ENCODE measurements around the gene HPN.
A peak's percentile ranks its signal among the peaks of the same experiment; 100 is the strongest.
"Not testable (repeated sequence)": the region's sequence is repeated elsewhere in the genome, so short reads cannot be mapped to it uniquely, and the experiment has no call there.

Gene HPN

DNA sequence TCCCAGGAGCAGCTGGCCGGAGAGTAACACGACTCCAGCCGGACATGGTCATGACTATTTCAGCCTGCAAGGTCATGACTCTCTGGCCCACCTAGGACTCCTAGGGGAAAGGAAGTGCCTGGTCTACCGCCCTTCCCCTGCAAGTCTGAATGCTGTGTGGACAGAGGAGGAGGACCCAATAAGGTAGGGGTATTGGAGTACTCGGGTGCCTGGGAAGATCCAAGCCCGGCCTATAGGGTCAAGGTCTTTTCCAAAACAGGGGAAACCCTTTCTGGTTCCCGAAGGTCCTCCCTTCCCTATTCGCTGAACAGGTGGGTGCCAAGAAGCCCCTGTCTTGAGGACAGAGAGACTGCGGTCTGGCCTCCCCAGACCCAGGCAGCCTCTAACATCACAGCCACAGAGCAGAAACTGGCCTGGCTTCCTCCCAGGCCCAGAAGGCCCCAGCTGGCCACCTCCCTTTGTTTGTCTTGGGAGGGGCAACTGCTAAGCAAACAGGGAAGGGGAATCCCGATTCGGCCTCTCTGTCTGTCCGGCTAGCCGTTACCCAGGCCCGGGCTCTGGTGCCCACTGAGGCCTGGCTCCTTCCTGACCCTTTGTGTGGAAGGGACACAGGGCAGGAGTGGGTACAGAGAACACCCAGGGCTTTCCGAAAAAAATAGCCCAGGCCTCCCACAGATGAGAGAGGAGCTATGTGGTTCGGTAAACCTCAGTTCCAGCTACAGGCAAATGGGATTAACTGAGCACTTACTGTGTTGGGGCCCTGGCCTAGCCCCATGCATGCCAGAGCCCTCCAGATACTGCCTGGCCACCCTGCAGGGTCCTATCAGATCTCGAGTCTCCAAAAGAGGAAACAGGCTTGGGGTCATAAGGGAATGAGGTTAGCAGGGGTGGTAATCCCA is 46.6 kb upstream of the HPN start:
- Histone ChIP-seq H4K20me1 (ENCODE audit: insufficient read depth, low read length, poor library complexity, severe bottlenecking) (no peaks in the 10 kb centered on the region), H3K4me2 (ENCODE audit: low read depth, low read length, poor library complexity, severe bottlenecking) (no peak overlapping the region), H3K27me3 (ENCODE audit: insufficient read depth, low read length, poor library complexity, severe bottlenecking) (no peaks in the 10 kb centered on the region), H3K4me3 (ENCODE audit: low read length, poor library complexity, severe bottlenecking) (no peak overlapping the region), H3K4me1 (ENCODE audit: insufficient read depth, low read length, poor library complexity, severe bottlenecking) (peaks cover 20% of the 10 kb centered on the region), H2AFZ (ENCODE audit: low read length) (no peak overlapping the region), H3K36me3 (ENCODE audit: insufficient read depth, low read length) (no peaks in the 10 kb centered on the region), H3F3A (ENCODE audit: low read depth) (no peaks in the 10 kb centered on the region), H3K79me2 (ENCODE audit: insufficient read depth, low read length) (peaks cover 9% of the 10 kb centered on the region; the same call in 1 of the 2 replicates), H3K9me3 (ENCODE audit: insufficient read depth, low read depth, low read length) (no peaks in the 10 kb centered on the region), H3K9me2 (replicated peaks; ENCODE audit: low read depth, low read length) (no peaks in the 10 kb centered on the region), H3K9ac (ENCODE audit: low read depth, low read length, poor library complexity, severe bottlenecking) (no peak overlapping the region)
- TF ChIP-seq, protein P1, sequence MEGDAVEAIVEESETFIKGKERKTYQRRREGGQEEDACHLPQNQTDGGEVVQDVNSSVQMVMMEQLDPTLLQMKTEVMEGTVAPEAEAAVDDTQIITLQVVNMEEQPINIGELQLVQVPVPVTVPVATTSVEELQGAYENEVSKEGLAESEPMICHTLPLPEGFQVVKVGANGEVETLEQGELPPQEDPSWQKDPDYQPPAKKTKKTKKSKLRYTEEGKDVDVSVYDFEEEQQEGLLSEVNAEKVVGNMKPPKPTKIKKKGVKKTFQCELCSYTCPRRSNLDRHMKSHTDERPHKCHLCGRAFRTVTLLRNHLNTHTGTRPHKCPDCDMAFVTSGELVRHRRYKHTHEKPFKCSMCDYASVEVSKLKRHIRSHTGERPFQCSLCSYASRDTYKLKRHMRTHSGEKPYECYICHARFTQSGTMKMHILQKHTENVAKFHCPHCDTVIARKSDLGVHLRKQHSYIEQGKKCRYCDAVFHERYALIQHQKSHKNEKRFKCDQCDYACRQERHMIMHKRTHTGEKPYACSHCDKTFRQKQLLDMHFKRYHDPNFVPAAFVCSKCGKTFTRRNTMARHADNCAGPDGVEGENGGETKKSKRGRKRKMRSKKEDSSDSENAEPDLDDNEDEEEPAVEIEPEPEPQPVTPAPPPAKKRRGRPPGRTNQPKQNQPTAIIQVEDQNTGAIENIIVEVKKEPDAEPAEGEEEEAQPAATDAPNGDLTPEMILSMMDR (conservative IDR thresholded peaks at IDR 0.05; ENCODE audit: low read length): no peak

DNA sequence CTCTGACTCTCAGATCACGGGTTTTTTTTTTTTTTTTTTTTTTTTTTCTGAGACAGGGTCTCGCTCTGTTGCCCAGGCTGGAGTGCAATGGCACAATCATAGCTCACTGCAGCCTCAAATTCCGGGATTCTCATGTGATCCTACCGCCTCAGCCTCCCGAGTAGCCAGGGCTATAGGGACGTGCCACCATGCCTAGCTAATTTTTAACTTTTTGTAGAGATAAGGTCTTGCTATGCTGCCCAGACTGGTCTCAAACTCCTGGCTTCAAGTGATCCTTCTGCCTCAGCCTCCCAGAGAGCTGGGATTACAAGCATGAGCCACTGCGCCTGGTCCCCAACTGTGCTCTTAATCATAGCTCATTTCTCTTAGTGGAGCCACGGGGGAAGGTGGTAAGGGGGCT is 46.0 kb upstream of the HPN start:
- Histone ChIP-seq H3K4me2 (ENCODE audit: low read depth, low read length, poor library complexity, severe bottlenecking) (no peak overlapping the region), H3F3A (ENCODE audit: low read depth) (no peaks in the 10 kb centered on the region), H3K36me3 (ENCODE audit: insufficient read depth, low read length) (no peaks in the 10 kb centered on the region), H3K4me3 (ENCODE audit: low read length, poor library complexity, severe bottlenecking) (no peak overlapping the region), H2AFZ (ENCODE audit: low read length) (no peak overlapping the region), H3K9me3 (ENCODE audit: insufficient read depth, low read depth, low read length) (no peaks in the 10 kb centered on the region), H3K27me3 (ENCODE audit: insufficient read depth, low read length, poor library complexity, severe bottlenecking) (no peaks in the 10 kb centered on the region), H3K79me2 (ENCODE audit: insufficient read depth, low read length) (peaks cover 12% of the 10 kb centered on the region; the same call in 1 of the 2 replicates), H3K9me2 (replicated peaks; ENCODE audit: low read depth, low read length) (no peaks in the 10 kb centered on the region), H3K4me1 (ENCODE audit: insufficient read depth, low read length, poor library complexity, severe bottlenecking) (peaks cover 21% of the 10 kb centered on the region), H3K9ac (ENCODE audit: low read depth, low read length, poor library complexity, severe bottlenecking) (no peak overlapping the region), H4K20me1 (ENCODE audit: insufficient read depth, low read length, poor library complexity, severe bottlenecking) (peaks cover under 1% of the 10 kb centered on the region)
- TF ChIP-seq, protein P1 (conservative IDR thresholded peaks at IDR 0.05; ENCODE audit: low read length): no peak
- TF ChIP-seq EZH2phosphoT487 (IDR thresholded peaks at IDR 0.05; ENCODE audit: borderline replicate concordance): no peak

DNA sequence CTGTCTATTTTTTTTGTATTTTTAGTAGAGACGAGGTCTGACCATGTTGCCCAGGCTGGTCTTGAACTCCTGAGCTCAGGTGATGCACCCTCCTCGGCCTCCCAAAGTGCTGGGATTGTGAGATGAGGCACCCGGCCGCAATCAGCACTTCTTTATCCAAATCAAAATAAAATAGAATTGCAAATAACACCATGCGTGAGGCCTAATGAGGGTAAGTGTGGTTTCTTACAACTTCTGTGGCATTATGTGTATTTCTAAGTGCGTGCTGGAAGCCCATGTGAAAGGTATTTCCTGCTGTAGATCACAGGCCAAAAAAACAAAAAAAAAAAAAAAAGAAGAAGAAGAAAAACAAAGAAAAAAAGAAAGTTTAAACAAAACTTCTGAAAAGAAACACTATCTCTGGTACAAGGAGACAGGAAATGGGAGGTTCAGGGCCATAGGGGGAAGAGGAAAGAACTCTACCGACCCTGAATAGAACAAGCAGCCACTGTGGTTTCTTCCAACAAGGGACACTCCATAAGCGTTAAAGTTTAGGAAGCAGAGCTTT is 44.4 kb upstream of the HPN start:
- no peaks in the 10 kb centered on the region for H3K9me2 ChIP-seq (replicated peaks; ENCODE audit: low read depth, low read length)
- peaks cover 26% of the 10 kb centered on the region for H3K4me1 ChIP-seq (ENCODE audit: insufficient read depth, low read length, poor library complexity, severe bottlenecking)
- TF ChIP-seq, protein P1 (conservative IDR thresholded peaks at IDR 0.05; ENCODE audit: low read length): no peak
- no peak for TF ChIP-seq EZH2phosphoT487 (IDR thresholded peaks at IDR 0.05; ENCODE audit: borderline replicate concordance)
- H3K9ac ChIP-seq (ENCODE audit: low read depth, low read length, poor library complexity, severe bottlenecking): peak overlapping the region; percentile 17
- H3K79me2 ChIP-seq (ENCODE audit: insufficient read depth, low read length): peaks cover 28% of the 10 kb centered on the region
- H4K20me1 ChIP-seq (ENCODE audit: insufficient read depth, low read length, poor library complexity, severe bottlenecking): peaks cover 16% of the 10 kb centered on the region
- H3K27me3 ChIP-seq (ENCODE audit: insufficient read depth, low read length, poor library complexity, severe bottlenecking): no peaks in the 10 kb centered on the region
- peak overlapping the region; percentile 11 for H3K4me3 ChIP-seq (ENCODE audit: low read length, poor library complexity, severe bottlenecking)
- H3F3A ChIP-seq (ENCODE audit: low read depth): 0 out of 2 replicates have a peak, but pooled peaks cover 6% of the 10 kb centered on the region
- no peaks in the 10 kb centered on the region for H3K36me3 ChIP-seq (ENCODE audit: insufficient read depth, low read length)
- peak overlapping the region; percentile 30 for H3K4me2 ChIP-seq (ENCODE audit: low read depth, low read length, poor library complexity, severe bottlenecking)
- H2AFZ ChIP-seq (ENCODE audit: low read length): peak overlapping the region; percentile 84
- no peaks in the 10 kb centered on the region for H3K9me3 ChIP-seq (ENCODE audit: insufficient read depth, low read depth, low read length)

DNA sequence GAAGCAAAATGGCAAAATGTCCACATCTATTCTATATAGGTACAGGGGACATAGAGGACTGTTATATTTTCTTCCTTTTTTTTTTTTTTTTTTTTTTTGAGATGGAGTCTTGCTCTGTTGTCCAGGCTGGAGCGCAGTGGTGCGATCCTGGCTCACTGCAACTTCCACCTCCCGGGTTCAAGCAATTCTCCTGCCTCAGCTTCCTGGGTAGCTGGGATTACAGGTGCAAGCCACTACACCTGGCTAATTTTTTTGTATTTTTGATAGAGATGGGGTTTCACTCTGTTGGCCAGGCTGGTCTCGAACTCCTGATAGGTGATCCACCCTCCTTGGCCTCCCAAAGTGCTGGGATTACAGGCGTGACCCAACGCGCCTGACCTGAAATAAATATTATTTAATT is 43.3 kb upstream of the HPN start:
- H3K4me2 ChIP-seq (ENCODE audit: low read depth, low read length, poor library complexity, severe bottlenecking); H3K4me3 ChIP-seq (ENCODE audit: low read length, poor library complexity, severe bottlenecking); H2AFZ ChIP-seq (ENCODE audit: low read length); H3K9ac ChIP-seq (ENCODE audit: low read depth, low read length, poor library complexity, severe bottlenecking); H3K9me3 ChIP-seq (ENCODE audit: insufficient read depth, low read depth, low read length); H3K27me3 ChIP-seq (ENCODE audit: insufficient read depth, low read length, poor library complexity, severe bottlenecking); H3F3A ChIP-seq (ENCODE audit: low read depth); H3K9me2 ChIP-seq (replicated peaks; ENCODE audit: low read depth, low read length); H3K36me3 ChIP-seq (ENCODE audit: insufficient read depth, low read length): not testable (repeated sequence)
- H3K4me1 ChIP-seq (ENCODE audit: insufficient read depth, low read length, poor library complexity, severe bottlenecking): peaks cover 34% of the 10 kb centered on the region
- peaks cover 26% of the 10 kb centered on the region for H4K20me1 ChIP-seq (ENCODE audit: insufficient read depth, low read length, poor library complexity, severe bottlenecking)
- H3K79me2 ChIP-seq (ENCODE audit: insufficient read depth, low read length): peaks cover 38% of the 10 kb centered on the region

Data from Loucy (cell line).